HG03280 (cell line): Measurements from ENCODE around the gene KIF16B.

Experiments
- ATAC-seq: cut with Tn5 transposase; IDR thresholded peaks from one replicate; pipeline ENCODE4 v1.9.1; 2021; ENCODE audit warnings: mild to moderate bottlenecking, moderate library complexity; ENCODE audit not compliant: unreplicated experiment

Gene KIF16B

DNA sequence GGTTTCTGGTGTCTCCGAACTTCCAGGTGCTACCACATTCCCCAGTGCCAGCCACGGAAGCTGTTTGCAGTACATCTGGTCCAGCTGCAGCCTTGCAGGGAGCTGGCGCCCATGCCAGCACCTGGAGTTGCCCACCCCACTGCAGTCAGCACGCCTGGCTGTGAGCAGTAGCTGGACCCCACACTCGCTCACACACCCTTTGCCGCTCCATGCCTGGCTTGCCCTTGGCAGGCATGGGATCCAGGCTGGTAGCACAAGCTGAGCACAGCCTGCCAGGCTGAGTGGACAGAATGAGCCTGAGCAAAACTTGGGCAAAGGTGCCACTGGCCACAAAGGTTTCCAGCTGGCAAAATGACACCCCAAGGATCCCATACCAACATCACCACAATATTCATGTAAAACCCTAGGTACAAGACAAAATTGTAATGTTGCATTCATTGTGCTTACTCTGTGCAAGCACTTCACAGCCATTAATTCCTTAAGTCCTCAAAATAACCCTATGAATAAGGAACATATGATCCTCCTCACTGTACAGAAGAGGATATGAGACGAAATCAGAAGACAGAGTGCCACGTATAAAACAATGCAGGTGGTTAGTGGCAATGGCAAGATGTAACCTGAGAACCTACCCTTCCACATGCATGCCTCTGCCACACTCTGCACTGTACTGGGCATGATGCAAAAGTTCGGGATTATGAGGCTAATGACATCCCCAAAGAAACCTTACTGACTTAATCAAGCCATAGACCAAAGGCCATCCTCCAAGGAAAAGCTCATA, 18.3 kb downstream of the KIF16B start:
- ATAC-seq: no peak

DNA sequence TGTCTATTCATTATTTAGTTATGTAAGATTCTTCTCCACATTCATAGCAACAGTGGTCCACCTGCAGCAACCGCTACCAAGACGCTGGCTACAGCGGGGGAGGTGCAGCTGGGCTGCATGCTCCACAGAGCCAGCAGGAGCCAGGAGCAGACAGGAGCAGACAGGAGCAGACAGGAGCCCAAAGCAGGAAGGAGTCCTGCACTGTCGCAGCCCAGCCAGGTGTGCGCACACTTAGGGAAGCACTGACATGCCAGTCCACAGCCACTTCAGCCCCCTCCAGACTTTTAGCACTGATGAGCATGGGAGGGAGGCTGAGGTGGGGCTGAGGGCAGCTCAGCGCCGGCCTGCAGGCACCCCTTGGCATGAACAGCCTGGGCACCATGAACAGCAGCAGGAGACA, 19.6 kb downstream of the KIF16B start:
- ATAC-seq: no peak

DNA sequence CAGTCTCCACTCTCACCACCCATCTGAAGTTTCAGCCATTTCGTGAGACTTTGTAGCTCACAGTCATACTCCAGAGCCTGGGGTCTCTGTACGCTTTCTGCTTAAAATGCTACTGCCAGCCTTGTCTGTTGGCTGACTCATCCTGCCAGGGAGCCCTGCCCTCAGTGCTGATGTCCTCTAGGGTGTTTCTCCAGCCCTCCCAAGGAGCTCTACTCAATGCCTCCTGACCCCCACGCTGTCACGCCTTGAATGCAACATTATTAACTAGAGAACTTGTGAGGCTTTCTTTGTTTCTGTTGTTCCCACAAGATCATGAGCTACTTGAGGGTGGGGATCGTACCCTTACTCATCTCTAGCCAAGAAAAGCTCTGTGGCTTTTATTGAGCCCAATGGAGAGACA, 20.1 kb downstream of the KIF16B start:
- ATAC-seq: no peak

DNA sequence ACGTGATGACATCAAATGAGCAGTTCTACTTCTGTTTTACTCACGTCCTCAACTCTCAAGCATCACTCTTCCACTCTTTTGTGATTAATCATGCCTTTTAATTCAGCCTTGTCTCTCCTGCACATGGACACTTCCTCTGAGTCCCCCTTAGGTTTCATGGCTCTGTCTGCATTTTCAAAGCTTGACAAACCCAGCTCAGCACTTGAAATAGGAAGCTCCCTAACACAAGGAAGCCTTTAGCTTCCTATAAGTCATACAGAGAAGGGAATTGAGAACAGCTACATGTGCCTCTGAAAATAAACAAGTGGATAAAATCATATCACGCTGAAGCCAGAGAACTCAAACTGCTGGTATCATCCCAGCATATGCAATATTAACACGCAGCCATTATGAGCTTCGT, 21.2 kb downstream of the KIF16B start:
- ATAC-seq: no peak

DNA sequence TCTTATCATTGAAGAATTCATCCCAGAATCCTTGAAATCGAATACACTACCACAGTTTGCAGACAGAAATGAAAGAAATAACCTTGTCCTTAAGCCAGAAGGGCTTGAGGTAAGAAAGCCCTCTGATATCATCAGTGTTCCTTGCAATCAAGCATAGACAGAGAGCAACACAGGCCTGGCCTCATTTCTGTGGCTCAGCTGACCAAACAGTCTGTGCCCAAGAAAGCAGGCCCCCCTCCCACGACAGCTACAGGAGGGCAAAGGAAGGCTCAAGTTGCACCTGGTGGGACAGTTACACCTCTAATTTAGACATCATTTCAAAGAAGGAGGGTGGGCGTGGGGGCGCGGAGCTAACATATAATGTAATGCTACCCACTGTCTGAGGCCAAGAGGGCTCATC, 21.6 kb downstream of the KIF16B start:
- ATAC-seq: no peak

DNA sequence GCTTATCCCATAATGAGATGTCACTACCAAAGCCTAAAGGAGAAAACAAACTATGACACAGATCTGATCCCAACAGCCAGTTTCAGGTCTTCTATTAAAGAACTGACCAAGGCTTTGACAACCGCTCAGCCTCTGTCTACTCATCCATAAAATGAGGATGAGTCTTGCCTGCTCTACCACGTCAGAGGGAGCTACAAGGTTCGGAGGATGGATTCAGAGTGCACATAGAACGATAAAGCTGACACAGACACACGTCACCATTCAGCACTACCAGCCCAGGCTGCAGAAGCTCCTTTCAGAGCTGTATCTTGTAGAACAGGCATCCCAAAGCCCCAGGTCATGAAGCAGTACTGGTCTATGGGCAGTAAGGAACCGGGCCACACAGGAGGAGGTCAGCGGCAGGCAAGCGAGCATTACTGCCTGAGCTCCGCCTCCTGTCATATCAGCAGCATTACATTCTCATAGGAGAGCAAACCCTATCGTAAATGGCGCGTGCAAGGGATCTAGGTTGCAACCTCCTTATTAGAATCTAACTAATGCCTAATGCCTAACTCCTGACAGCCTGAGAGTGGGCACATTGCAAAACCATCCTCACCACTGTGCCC, 25.1 kb downstream of the KIF16B start:
- no peak for ATAC-seq

- no peak for ATAC-seq
Observed at GRCh38 chr20:16544949-16545348, 28.3 kb downstream of the KIF16B start.

DNA sequence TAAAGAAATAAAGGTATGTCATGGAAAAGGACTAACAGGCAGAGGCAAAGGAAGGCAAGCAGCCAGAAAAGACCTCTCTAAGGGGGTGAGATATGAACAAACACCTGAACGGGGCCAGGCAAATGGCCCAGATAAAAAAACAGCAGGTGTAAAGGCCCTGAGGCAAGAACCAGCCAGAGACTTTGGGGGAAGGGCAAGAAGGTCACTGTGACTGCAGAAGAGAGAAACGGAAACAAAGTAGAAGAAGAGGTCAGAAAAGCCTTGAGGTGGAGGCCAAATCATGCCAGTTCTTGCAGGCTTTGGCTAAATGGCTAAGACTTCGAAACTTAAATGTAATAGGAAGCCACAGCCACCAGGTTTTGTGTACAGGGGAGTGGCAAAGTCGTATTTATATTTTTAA, 30.8 kb downstream of the KIF16B start:
- ATAC-seq: no peak

DNA sequence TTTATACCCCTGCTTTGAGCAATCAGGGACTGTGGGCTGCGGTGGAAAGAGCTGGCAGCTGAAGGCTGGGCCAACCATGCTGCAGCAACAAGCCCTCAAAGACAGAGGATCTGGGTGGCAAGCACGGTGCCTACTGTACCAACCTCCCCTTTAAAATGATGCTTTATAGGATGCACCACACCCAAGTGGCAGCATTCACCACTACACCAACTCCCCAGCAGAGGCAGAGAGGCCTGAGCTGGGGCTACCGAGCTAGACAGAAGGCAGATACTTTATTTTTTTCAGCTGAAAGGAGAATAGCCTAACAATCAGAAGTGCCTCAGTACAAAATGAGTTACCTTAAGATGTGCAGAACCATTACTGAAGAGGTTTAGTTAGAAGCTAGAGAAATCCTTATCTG, 31.4 kb downstream of the KIF16B start:
- ATAC-seq: no peak

DNA sequence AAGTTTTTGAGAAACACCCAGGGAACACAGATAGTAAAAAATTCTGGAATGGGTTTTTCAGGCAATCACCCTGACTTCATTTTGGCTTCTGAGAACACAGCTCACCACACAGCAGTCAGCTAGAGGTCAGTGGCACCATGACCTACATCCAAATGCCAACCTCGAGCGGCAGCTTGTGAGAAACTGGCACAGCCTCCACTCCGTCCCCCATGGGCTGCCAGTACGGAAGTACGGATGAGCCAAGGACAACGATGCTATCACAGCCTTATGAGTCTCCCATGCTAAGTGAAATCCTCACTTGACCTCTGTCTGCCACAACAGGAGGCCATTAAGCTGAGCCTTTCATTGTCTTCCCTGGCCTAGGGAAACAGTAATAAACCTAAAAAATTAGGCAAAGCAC, 32.0 kb downstream of the KIF16B start:
- no peak for ATAC-seq

- ATAC-seq: no peak
Observed at GRCh38 chr20:16539280-16540021, 33.8 kb downstream of the KIF16B start.

DNA sequence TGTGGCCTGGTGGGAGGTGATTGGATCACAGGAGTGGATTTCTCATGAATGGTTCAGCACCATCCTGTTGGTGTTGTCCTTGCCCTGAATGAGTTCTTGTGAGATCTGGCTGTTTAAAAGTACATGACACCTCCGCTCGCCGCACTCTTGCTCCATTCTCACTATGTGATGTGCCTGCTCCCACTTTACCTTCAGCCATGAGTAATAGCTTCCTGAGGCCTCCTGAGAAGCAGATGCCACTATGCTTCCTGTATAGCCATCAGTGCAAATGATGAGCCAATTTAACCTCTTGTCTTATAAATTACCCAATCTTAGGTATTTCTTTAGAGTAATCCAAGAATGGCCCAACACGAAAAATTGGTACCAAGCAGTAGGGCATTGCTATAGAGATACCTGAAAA, 34.5 kb downstream of the KIF16B start:
- ATAC-seq: no peak

- ATAC-seq: no peak
Observed at GRCh38 chr20:16537918-16538317, 35.3 kb downstream of the KIF16B start.

DNA sequence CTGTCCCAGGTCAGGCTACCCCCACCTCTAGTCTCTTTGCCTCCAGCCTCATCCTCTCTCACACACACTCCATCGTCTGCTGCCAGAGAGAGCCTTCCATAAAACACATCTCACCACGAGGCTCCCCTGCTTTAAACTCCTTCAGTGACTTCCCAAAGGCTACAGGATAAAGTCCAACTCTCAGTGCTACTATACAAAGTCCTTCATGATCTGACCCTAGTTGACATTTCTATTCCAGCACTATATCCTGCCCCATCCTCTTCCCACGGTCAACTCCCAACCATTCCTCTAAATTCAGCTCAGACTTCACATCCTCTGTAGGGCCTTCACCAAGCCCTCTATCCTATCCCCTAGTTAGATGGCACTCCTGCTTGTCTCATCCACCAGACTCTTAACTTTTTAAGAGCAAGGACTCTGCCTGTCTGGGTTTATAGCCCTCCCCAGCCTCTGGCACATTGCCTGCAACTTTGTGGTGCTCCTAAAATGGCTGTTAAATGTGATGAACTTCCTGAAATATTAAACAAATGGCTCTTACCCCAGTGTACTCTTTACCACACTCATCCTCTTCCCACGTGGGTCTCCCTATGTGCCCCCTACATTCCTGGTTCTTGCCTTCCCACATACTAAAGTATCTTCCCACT, 36.1 kb downstream of the KIF16B start:
- ATAC-seq: no peak

GRCh38 chr20:16535277-16535676, 38.0 kb downstream of the KIF16B start:
- ATAC-seq: no peak

- ATAC-seq: no peak
Observed at GRCh38 chr20:16533502-16533901, 39.7 kb downstream of the KIF16B start.

- ATAC-seq: no peak
Observed at GRCh38 chr20:16531485-16531884, 41.8 kb downstream of the KIF16B start.

DNA sequence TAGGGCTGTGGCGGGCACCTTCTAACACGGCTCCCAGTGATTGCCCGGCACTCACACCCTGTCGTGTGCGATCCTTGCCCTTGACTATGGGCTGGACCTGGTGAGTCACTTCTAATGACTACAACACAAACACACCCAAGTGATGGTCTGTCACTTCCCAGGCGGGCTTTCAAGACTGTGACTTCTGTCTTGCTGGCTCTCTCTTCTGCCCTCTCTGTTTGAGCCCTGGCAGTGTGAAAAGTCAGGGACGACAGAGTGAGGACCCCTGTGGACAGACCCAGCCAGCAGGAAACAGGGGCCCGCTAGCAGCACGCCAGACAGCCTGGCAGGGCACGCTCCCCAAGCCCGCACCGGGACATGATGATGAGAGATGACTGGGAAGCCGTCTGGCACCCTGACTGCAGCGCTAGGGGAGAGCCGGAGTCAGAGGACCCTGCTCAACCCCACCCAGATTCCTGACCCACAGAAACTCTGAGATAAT, 43.0 kb downstream of the KIF16B start:
- ATAC-seq: no peak

DNA sequence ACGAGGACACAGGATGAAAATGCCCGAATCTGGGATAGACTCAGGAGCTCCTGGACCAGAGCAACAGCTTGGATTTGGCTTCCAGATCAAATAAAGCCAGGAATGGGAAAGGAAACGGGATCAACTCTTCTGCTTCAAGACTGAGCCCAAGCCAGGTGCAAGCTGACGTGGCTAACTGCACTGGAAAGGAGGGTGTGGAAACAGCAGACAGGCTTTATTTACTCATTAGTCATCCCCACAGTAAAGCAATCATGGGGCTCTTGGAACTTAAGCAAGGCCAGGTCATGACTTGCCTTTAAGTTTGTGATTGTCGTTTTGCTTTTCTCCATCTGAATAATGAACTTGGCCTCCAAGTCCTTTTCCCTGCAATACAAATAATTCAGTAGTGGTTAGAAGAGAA, 45.2 kb downstream of the KIF16B start:
- ATAC-seq: no peak

DNA sequence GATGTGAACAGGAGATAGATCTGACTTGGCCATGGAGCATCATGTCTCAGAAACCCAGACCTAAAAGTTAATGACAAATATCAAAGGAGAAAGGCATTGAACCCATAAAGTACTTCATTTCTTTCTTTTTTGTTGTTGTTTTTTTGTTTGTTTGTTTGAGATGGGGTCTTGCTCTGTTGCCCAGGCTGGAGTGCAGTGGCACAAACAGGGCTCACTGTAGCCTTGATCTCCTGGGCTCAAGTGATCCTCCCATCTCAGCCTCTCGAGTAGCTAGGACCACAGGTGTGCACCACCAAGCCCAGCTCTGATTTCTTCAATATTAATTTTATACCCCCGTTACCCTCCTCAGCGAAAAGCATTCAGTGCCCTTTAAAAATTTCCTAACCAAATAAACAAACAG, 45.8 kb downstream of the KIF16B start:
- ATAC-seq: no peak
